ENCODE data around the gene CDC26. TPM values are rescaled to one million over a fixed set of nuclear protein-coding genes. Genes with fewer than 3 reads are reported as not detected.
"Not testable (repeated sequence)": the region's sequence is repeated elsewhere in the genome, so short reads cannot be mapped to it uniquely, and the experiment has no call there.

Gene CDC26
- total RNA-seq, 4 donors from 2014 or later: 16.7 to 34.0 (median 28.3) TPM

DNA sequence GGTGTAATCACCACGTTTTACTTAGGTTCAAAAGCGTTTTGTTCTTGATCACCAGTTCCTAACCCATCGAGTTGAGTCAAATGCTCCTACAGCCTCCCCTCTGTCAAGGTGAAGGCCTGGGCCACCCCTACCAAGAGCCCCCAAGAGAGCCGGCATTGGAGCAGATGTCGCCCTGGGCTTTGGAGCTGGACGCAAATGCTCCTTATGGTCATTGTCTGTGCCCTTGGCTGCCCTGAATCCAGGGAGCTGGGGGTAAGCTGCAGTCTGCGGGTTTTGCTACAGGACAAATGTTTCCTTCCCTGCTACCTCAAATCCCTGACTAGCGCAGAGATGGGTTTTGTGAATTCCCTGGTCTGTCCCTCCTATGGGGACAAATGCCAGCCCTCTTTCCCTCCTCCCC is 22.9 kb upstream of the CDC26 start:
- no peak overlapping the region for H3K4me3 ChIP-seq
- H3K27me3 ChIP-seq: peaks cover 0 to 3% (median 0%) of the 10 kb centered on the region in 3 donors
- H3K4me1 ChIP-seq: no peaks in the 10 kb centered on the region
- ATAC-seq (no peak), DNase-seq (no peak)
- H3K27ac ChIP-seq: no peak overlapping the region
- intact Hi-C loops (cut with DNase I; ENCODE audit: low total_unique reads): no loop called here
- TF ChIP-seq CTCF (IDR thresholded peaks at IDR 0.05 in 4 of 5, conservative IDR thresholded peaks at IDR 0.05 in 1 of 5): no peak
- TF ChIP-seq POLR2A (IDR thresholded peaks at IDR 0.05): no peak
- peaks cover 0 to 6% of the 10 kb centered on the region in 2 donors for H3K36me3 ChIP-seq
- no peaks in the 10 kb centered on the region for H3K9me3 ChIP-seq
- in situ Hi-C loops (cut with MboI; ENCODE audit: low sequenced_read_pairs in 4 of 4): no loop called here

GRCh38 chr9:113296796-113297558 is 21.6 kb upstream of the CDC26 start:
- no peak overlapping the region for H3K27ac ChIP-seq
- H3K36me3 ChIP-seq: peaks cover 0 to 19% of the 10 kb centered on the region in 2 donors
- H3K4me3 ChIP-seq: no peak overlapping the region
- TF ChIP-seq CTCF (IDR thresholded peaks at IDR 0.05 in 4 of 5, conservative IDR thresholded peaks at IDR 0.05 in 1 of 5) (no peak), POLR2A (IDR thresholded peaks at IDR 0.05) (no peak)
- no peak for ATAC-seq
- H3K4me1 ChIP-seq: no peaks in the 10 kb centered on the region
- no peaks in the 10 kb centered on the region for H3K9me3 ChIP-seq
- no peaks in the 10 kb centered on the region for H3K27me3 ChIP-seq
- DNase-seq: no peak
- intact Hi-C loops (cut with DNase I; ENCODE audit: low total_unique reads) (no loop called here), in situ Hi-C loops (cut with MboI; ENCODE audit: low sequenced_read_pairs in 4 of 4) (no loop called here)

DNA sequence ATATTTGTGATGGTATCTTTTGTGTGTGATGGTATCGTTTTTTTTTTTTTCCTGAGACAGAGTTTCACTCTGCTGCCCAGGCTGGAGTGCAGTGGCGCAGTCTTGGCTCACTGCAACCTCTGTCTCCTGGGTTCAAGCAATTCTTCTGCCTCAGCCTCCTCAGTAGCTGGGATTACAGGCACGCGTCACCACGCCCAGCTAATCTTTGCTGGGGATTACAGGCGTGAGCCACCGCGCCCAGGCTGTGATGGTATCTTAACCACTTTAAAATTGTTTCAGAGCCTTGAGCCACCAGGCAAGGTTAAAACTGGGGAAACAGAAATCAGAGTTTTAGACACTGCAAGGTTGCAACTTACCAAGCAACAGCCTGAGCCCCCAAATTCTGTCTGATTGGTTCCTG is 20.9 kb upstream of the CDC26 start:
- intact Hi-C loops (cut with DNase I; ENCODE audit: low total_unique reads); in situ Hi-C loops (cut with MboI; ENCODE audit: low sequenced_read_pairs in 4 of 4): not testable (repeated sequence)

GRCh38 chr9:113293285-113293878 is 18.0 kb upstream of the CDC26 start:
- in situ Hi-C loops (cut with MboI; ENCODE audit: low sequenced_read_pairs in 4 of 4) (no loop called here), intact Hi-C loops (cut with DNase I; ENCODE audit: low total_unique reads) (no loop called here)
- Histone ChIP-seq H3K27me3 (no peaks in the 10 kb centered on the region), H3K4me1 (no peaks in the 10 kb centered on the region), H3K36me3 (peaks cover 0 to 55% of the 10 kb centered on the region in 2 donors), H3K4me3 (no peak overlapping the region), H3K27ac (no peak overlapping the region), H3K9me3 (no peaks in the 10 kb centered on the region)
- ATAC-seq (no peak), DNase-seq (no peak)
- no peak for TF ChIP-seq POLR2A (IDR thresholded peaks at IDR 0.05)
- TF ChIP-seq CTCF (IDR thresholded peaks at IDR 0.05 in 4 of 5, conservative IDR thresholded peaks at IDR 0.05 in 1 of 5): no peak

More for the DNA sequence above, 20.9 kb upstream of the CDC26 start:
- H3K27me3 ChIP-seq, H3K4me1 ChIP-seq, H3K9me3 ChIP-seq, ATAC-seq, H3K4me3 ChIP-seq, H3K27ac ChIP-seq, DNase-seq: not testable (repeated sequence)
- peaks cover 0 to 26% of the 10 kb centered on the region in 2 donors for H3K36me3 ChIP-seq

DNA sequence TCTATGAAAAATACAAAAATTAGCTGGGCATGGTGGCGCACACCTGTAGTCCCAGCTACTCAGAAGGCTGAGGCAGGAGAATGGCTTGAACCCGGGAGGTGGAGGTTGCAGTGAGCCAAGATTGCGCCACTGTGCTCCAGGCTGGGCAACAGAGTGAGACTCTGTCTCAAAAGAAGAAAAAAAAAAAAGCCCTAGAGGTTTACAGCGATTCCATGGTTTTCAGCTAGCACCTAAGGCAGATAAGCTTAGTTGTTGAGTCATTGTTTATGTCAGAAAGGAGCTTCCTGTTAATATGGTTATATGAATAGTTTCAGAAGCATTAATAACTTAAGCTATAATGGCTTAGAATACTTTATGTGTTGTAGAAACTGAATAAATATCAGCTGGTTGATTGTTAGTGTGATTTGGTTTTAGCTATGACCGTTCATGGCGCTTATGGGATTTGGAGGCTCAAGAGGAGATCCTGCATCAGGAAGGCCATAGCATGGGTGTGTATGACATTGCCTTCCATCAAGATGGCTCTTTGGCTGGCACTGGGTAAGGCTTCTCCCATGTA is 14.8 kb upstream of the CDC26 start:
- no peak overlapping the region for H3K27ac ChIP-seq
- no peak overlapping the region for H3K4me3 ChIP-seq
- no peak for TF ChIP-seq POLR2A (IDR thresholded peaks at IDR 0.05)
- TF ChIP-seq CTCF (IDR thresholded peaks at IDR 0.05 in 4 of 5, conservative IDR thresholded peaks at IDR 0.05 in 1 of 5): no peak
- in situ Hi-C loops (cut with MboI; ENCODE audit: low sequenced_read_pairs in 4 of 4): no loop called here
- H3K4me1 ChIP-seq: no peaks in the 10 kb centered on the region
- DNase-seq: no peak
- no peaks in the 10 kb centered on the region for H3K9me3 ChIP-seq
- no peaks in the 10 kb centered on the region for H3K27me3 ChIP-seq
- no peak for ATAC-seq
- intact Hi-C loops (cut with DNase I; ENCODE audit: low total_unique reads): no loop called here
- H3K36me3 ChIP-seq: peaks cover 0 to 87% of the 10 kb centered on the region in 2 donors
